Measurements from ENCODE around the gene ING4.

Gene ING4

DNA sequence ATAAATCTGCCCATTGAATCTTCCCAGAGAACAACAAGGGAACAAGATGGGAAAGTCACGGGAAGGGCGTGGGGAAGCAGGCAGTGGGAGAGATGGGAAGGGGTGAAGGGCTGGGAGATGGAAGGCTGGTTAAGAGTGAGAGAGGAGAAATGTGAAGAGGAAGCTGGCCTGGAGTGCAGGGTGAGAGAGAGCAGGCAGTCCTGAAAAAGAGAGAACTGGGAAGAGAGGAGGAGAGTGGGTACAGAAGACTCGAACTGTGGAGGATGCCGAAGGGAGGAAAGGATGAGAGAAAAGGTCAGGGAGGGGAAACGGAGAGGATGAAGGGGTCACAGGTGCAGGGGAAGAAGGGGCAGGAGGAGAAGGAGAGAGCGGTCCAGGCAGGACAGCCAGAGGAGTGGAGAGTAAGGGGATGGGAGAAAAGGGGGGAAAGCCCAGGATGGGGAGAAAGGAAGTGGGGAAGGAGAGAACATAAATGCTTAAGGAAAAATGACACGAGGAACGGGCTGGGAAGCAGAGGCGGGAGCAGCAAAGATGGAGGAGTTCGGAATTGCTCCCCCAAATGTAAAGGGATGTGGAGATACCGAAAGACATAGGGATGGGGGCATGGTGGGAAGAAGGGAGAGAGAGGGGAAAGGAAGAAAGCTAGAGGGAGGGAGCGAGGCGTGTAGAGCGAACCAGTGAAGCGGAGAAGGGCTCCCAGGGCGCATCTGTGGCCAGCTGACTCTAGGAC is 36.5 kb upstream of the ING4 start:
- no peak overlapping the region for H3K27ac ChIP-seq
- TF ChIP-seq, protein P1, sequence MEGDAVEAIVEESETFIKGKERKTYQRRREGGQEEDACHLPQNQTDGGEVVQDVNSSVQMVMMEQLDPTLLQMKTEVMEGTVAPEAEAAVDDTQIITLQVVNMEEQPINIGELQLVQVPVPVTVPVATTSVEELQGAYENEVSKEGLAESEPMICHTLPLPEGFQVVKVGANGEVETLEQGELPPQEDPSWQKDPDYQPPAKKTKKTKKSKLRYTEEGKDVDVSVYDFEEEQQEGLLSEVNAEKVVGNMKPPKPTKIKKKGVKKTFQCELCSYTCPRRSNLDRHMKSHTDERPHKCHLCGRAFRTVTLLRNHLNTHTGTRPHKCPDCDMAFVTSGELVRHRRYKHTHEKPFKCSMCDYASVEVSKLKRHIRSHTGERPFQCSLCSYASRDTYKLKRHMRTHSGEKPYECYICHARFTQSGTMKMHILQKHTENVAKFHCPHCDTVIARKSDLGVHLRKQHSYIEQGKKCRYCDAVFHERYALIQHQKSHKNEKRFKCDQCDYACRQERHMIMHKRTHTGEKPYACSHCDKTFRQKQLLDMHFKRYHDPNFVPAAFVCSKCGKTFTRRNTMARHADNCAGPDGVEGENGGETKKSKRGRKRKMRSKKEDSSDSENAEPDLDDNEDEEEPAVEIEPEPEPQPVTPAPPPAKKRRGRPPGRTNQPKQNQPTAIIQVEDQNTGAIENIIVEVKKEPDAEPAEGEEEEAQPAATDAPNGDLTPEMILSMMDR (conservative IDR thresholded peaks at IDR 0.05) = no peak

DNA sequence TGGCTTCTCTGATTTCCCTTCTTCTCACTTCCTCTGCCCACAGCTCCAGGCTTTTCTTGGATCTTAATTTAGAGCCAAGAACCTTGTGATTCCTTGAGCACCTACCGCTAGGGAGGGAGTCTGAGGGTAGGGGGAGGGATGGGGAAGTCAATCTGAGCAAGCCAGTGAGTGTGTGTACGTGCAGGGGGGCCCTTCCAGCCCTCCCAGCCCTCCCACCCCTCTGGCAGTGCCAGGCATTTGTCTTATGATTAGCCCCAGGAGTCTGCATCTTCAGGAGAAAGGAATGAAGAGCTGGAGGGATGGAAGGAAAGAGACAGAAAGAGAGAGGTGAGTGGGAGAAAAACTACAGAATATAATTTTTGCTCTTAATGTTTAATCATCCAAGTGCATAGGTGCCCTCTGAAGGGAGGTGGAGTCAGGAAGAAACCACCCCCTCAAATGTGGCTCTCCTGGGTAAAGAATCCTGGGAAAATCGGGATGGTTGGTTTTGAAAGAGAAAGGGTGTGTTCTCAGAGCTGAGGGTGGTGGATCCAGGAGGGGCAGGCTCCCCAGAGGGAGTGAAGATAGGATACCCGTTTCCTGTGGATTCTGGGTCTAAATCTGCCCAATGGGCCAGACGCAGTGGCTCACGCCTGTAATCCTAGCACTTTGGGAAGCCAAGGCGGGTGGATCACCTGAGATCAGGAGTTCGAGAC is 35.6 kb upstream of the ING4 start:
- no peak overlapping the region for H3K27ac ChIP-seq
- TF ChIP-seq, protein P1 (conservative IDR thresholded peaks at IDR 0.05) = no peak

DNA sequence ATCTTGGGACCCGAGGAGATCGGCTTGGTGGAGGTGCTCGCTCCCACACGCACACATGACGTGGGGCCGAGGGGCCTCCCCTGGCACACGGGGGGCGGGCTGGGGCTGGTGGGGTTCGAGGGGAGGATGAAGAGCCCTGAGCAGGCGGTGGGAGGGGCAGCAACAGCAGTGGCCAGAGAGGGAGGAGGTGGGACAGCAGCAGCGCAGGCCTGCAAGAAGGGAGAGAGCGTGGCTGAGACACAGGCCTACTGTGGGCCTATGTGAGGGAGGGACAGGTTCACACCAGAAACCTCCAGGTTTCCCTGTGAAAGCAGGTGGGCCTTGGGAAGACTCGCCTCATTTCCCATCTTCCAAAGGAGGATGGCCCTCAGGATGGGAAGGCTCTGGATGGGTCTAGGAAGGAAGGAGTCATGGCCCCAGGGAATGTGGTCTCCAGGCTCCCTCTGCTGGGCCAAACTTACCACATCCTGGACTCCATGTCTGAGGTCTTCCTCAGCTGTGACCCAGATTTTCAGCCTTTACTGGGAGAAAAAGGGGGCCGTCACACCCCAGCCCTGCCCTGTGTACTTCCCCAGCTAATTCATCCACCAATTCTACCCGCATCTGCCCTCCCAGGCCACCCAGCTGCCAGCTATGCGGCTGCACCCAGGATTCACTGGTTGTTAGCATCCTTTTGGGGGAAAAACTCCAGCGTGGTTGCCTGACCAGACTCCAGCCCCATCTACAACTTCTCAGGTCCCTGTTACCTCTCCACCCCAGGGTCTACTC is 34.8 kb upstream of the ING4 start:
- TF ChIP-seq, protein P1 (conservative IDR thresholded peaks at IDR 0.05) = peak; percentile 68
- H3K27ac ChIP-seq = no peak overlapping the region

DNA sequence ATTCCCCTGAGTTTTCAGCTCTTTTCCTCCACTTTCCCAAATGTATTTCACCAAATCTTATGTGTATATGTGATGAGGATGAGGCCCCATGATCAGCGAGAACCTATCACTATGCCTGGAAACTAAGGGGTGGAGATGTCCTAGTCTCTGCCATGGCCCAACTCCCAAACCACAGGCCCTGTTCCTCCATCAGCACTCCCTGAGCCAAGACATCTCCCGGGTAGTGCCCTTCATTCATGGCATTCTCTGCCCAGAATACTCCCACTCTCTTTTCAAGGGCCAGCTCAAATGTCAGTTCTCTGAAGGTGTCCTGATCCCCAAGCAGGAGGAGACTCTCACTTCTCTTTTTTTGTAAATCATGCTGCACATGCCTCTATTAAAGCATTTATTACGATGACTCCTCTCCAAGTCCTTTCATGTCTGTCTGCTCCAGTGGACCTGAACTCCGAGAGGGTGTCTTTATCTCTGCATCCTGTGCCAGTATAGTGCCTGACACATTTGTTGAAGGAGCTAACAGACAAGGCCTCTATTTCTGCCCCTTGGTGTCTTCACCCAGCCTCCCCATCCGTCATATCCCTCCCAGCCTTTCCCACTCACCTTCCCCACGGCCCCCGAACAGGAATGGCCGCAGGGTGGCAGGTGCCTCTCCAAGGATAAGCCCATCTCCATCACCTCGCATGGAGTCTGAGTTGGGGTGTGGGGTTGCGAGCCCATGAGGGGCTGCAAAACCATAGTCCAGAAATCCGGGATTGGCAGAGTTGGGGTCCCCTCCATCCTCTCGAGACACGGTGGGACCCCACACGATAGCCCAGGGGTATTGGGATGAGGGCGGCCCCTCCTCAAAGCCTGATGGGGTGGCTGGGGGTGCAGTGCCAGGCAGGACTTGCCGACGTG is 34.0 kb upstream of the ING4 start:
- TF ChIP-seq, protein P1 (conservative IDR thresholded peaks at IDR 0.05) = no peak
- H3K27ac ChIP-seq = no peak overlapping the region

DNA sequence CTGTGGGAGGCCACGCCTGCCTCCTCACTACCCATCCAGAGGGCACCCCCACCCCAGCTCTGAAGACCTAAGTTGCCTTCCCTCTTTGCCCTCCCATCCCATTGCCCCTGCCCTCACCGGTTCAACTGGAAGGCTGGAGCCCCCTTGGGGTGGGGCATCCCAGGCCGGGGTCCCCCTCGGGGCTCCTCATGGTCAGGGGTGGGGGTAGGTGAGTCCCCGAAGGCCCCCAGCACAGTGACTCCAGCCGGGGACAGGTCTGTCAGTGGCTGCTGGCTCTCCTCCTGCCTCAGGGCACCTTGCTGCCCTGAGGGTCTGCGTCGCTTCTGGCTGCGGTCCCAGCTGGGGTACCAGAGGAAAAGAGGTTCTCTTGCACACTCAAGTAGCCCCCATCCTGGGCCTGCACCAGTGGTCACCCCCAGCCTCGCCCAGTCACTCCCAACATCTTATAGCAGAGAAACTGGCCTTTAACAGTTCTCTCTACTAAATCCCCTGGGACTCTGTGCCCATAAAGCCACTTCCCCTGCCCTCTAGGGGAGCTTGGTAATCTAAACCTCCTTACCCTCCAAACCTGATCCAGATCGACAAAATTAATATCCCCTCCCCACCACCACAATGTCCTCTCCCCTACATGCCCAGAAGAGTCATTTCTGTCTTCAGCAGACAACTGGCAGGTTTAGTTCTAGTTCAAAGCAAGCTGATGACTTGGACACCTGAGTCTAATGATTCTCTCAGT is 32.6 kb upstream of the ING4 start:
- no peak overlapping the region for H3K27ac ChIP-seq
- TF ChIP-seq, protein P1 (conservative IDR thresholded peaks at IDR 0.05) = no peak

DNA sequence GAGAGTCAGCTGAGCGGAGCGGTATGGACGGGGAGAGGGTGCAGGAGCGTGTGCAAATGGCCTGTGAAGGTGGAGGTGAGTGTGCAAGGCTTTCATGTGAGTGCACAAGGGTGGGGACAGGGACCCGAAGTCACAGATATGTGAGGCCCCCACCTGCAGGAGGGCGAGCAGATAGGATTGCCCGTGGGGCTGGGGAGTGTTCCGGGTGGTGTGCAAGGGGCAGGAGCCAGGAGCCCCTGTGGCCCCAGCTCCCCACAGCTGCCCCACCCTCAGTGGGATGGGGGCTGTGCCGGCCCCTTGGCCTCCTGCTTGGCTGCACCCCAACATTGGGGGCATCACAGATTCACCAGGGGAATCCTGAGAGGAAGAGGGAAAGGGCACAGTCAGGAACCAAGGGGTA is 31.8 kb upstream of the ING4 start:
- H3K27ac ChIP-seq = no peak overlapping the region
- TF ChIP-seq, protein P1 (conservative IDR thresholded peaks at IDR 0.05) = no peak
